DND-41 (cell line): ENCODE data around the gene SEMA5A.

Source experiments
- CTCF ChIP-seq: IDR thresholded peaks from 2 replicates; pipeline ENCODE4 v1.5.1; 2012; ENCODE audit warnings: borderline replicate concordance, low read length, moderate library complexity, mild to moderate bottlenecking; ENCODE audit not compliant: poor library complexity, severe bottlenecking; ENCODE audit errors: extremely low read depth
- EZH2 ChIP-seq: IDR thresholded peaks from 3 replicates; pipeline ENCODE4 v1.6.1; 2012; ENCODE audit warnings: borderline replicate concordance, low read depth, mild to moderate bottlenecking, moderate library complexity, low read length, inconsistent platforms; ENCODE audit not compliant: severe bottlenecking

GRCh38 chr5:9482381-9482780 lies 63.5 kb downstream of the SEMA5A start:
- TF ChIP-seq CTCF (no peak), EZH2 (no peak)
